ENCODE results near the gene TMEM164.

The TMEM164 gene

GRCh38 chrX:110086162-110086915 is 83.4 kb downstream of the TMEM164 start:
- DNase-seq = no peak

GRCh38 chrX:110086916-110087484 is 84.1 kb downstream of the TMEM164 start:
- DNase-seq = no peak

- no peak for DNase-seq
Measured at GRCh38 chrX:110087485-110088356, 84.8 kb downstream of the TMEM164 start.

GRCh38 chrX:110089656-110090403 is 86.9 kb downstream of the TMEM164 start:
- peak; percentile 70 for DNase-seq

GRCh38 chrX:110097920-110098319 is 95.0 kb downstream of the TMEM164 start:
- DNase-seq = no peak

- DNase-seq = no peak
Measured at GRCh38 chrX:110103344-110103743, 100.4 kb downstream of the TMEM164 start.

GRCh38 chrX:110104078-110104477 is 101.2 kb downstream of the TMEM164 start:
- no peak for DNase-seq

- peak; percentile 4 for DNase-seq
Measured at GRCh38 chrX:110108381-110108821, 105.5 kb downstream of the TMEM164 start.

GRCh38 chrX:110114260-110114776 is 111.4 kb downstream of the TMEM164 start:
- no peak for DNase-seq

- DNase-seq = no peak
Measured at GRCh38 chrX:110116066-110116980, 113.4 kb downstream of the TMEM164 start.

GRCh38 chrX:110118530-110118929 is 115.6 kb downstream of the TMEM164 start:
- DNase-seq = no peak

- no peak for DNase-seq
Measured at GRCh38 chrX:110119480-110119879, 116.6 kb downstream of the TMEM164 start.

GRCh38 chrX:110120025-110120424 is 117.1 kb downstream of the TMEM164 start:
- DNase-seq = no peak

- no peak for DNase-seq
Measured at GRCh38 chrX:110123331-110123782, 120.4 kb downstream of the TMEM164 start.

GRCh38 chrX:110125446-110126162 is 122.7 kb downstream of the TMEM164 start:
- DNase-seq = no peak

- no peak for DNase-seq
Measured at GRCh38 chrX:110131031-110131430, 128.1 kb downstream of the TMEM164 start.

- no peak for DNase-seq
Measured at GRCh38 chrX:110132450-110133114, 129.7 kb downstream of the TMEM164 start.

GRCh38 chrX:110133735-110134370 is 130.9 kb downstream of the TMEM164 start:
- no peak for DNase-seq

GRCh38 chrX:110135618-110136017 is 132.7 kb downstream of the TMEM164 start:
- no peak for DNase-seq

GRCh38 chrX:110136136-110136535 is 133.2 kb downstream of the TMEM164 start:
- DNase-seq = no peak
